ENCODE measurements around the gene DLAT. TPM values are rescaled to one million over a fixed set of nuclear protein-coding genes. Genes with fewer than 3 reads are reported as not detected.
A peak's percentile ranks its signal among the peaks of the same experiment; 100 is the strongest.

The DLAT gene
- polyA plus RNA-seq = 10 to 100 TPM in 1 of 2 donors, 1 to 10 TPM in 1; 9.7 to 22.6 TPM

GRCh38 chr11:112024773-112025678 is at the start of gene DLAT:
Gene DLAT, plus strand, starts transcription at chr11:112025408. Its CDS starts 65 bp downstream, at chr11:112025473.
- WGBS, 2 donors = 0 to 1% methylated on average over 71 of the region's 71 CpGs
- peak within 1 kb of the TSS; percentile 87 to 94 for H3K4me3 ChIP-seq (ENCODE audit: low read depth in 1 of 2, low read length in 2 of 2)
- H3K36me3 ChIP-seq (ENCODE audit: control insufficient read depth in 2 of 2, insufficient read depth in 2 of 2, low read length in 1 of 2) = peaks cover 6 to 8% of the 10 kb centered on the region in 2 donors
- peak within 1 kb of the TSS; percentile 86 to 94 for H3K27ac ChIP-seq (ENCODE audit: low read depth in 2 of 2, low read length in 1 of 2)
- no peaks in the 10 kb centered on the region for H3K9me3 ChIP-seq (ENCODE audit: control insufficient read depth in 2 of 2, insufficient read depth in 1 of 2, low read depth in 1 of 2, low read length in 1 of 2)
- no peaks in the 10 kb centered on the region for H3K4me1 ChIP-seq (ENCODE audit: control insufficient read depth in 2 of 2, insufficient read depth in 2 of 2, low read length in 1 of 2)
- H3K27me3 ChIP-seq (ENCODE audit: control insufficient read depth in 1 of 2, insufficient read depth in 2 of 2, low read length in 2 of 2) = no peaks in the 10 kb centered on the region

- WGBS, 2 donors = 58 to 66% methylated on average over 7 of the region's 7 CpGs
- peaks cover 0 to 6% of the 10 kb centered on the region in 2 donors for H3K4me1 ChIP-seq (ENCODE audit: control insufficient read depth in 2 of 2, insufficient read depth in 2 of 2, low read length in 1 of 2)
- no peaks in the 10 kb centered on the region for H3K27me3 ChIP-seq (ENCODE audit: control insufficient read depth in 1 of 2, insufficient read depth in 2 of 2, low read length in 2 of 2)
- H3K27ac ChIP-seq (ENCODE audit: low read depth in 2 of 2, low read length in 1 of 2) = peak overlapping the region; percentile 84 to 85
- H3K9me3 ChIP-seq (ENCODE audit: control insufficient read depth in 2 of 2, insufficient read depth in 1 of 2, low read depth in 1 of 2, low read length in 1 of 2) = no peaks in the 10 kb centered on the region
- peak overlapping the region in 1 of 2 donors; percentile 50 for H3K4me3 ChIP-seq (ENCODE audit: low read depth in 1 of 2, low read length in 2 of 2)
- no peaks in the 10 kb centered on the region for H3K36me3 ChIP-seq (ENCODE audit: control insufficient read depth in 2 of 2, insufficient read depth in 2 of 2, low read length in 1 of 2)
Measured at GRCh38 chr11:111976119-111976766, 49.0 kb upstream of the DLAT start.

GRCh38 chr11:111976767-111977145 is 48.5 kb upstream of the DLAT start:
- H3K9me3 ChIP-seq (ENCODE audit: control insufficient read depth in 2 of 2, insufficient read depth in 1 of 2, low read depth in 1 of 2, low read length in 1 of 2) = no peaks in the 10 kb centered on the region
- H3K36me3 ChIP-seq (ENCODE audit: control insufficient read depth in 2 of 2, insufficient read depth in 2 of 2, low read length in 1 of 2) = no peaks in the 10 kb centered on the region
- H3K4me1 ChIP-seq (ENCODE audit: control insufficient read depth in 2 of 2, insufficient read depth in 2 of 2, low read length in 1 of 2) = peaks cover 0 to 6% of the 10 kb centered on the region in 2 donors
- H3K27me3 ChIP-seq (ENCODE audit: control insufficient read depth in 1 of 2, insufficient read depth in 2 of 2, low read length in 2 of 2) = no peaks in the 10 kb centered on the region
- H3K27ac ChIP-seq (ENCODE audit: low read depth in 2 of 2, low read length in 1 of 2) = peak overlapping the region; percentile 84 to 85
- peak overlapping the region in 1 of 2 donors; percentile 50 for H3K4me3 ChIP-seq (ENCODE audit: low read depth in 1 of 2, low read length in 2 of 2)
- 19 to 29% methylated on average over 21 of the region's 21 CpGs for WGBS, 2 donors

- Histone ChIP-seq H3K4me3 (ENCODE audit: low read depth in 1 of 2, low read length in 2 of 2) (peak overlapping the region; percentile 50 to 53), H3K4me1 (ENCODE audit: control insufficient read depth in 2 of 2, insufficient read depth in 2 of 2, low read length in 1 of 2) (peaks cover 0 to 6% of the 10 kb centered on the region in 2 donors), H3K27ac (ENCODE audit: low read depth in 2 of 2, low read length in 1 of 2) (peak overlapping the region; percentile 79 to 84), H3K9me3 (ENCODE audit: control insufficient read depth in 2 of 2, insufficient read depth in 1 of 2, low read depth in 1 of 2, low read length in 1 of 2) (no peaks in the 10 kb centered on the region), H3K27me3 (ENCODE audit: control insufficient read depth in 1 of 2, insufficient read depth in 2 of 2, low read length in 2 of 2) (no peaks in the 10 kb centered on the region), H3K36me3 (ENCODE audit: control insufficient read depth in 2 of 2, insufficient read depth in 2 of 2, low read length in 1 of 2) (no peaks in the 10 kb centered on the region)
- 2 to 3% methylated on average over 42 to 65 of the region's 65 CpGs for WGBS, 2 donors
Measured at GRCh38 chr11:111977146-111978027, 47.8 kb upstream of the DLAT start.

- no peaks in the 10 kb centered on the region for H3K9me3 ChIP-seq (ENCODE audit: control insufficient read depth in 2 of 2, insufficient read depth in 1 of 2, low read depth in 1 of 2, low read length in 1 of 2)
- peaks cover 0 to 6% of the 10 kb centered on the region in 2 donors for H3K4me1 ChIP-seq (ENCODE audit: control insufficient read depth in 2 of 2, insufficient read depth in 2 of 2, low read length in 1 of 2)
- H3K27ac ChIP-seq (ENCODE audit: low read depth in 2 of 2, low read length in 1 of 2) = peak overlapping the region; percentile 79 to 84
- 10 to 34% methylated on average over 8 of the region's 8 CpGs for WGBS, 2 donors
- H3K27me3 ChIP-seq (ENCODE audit: control insufficient read depth in 1 of 2, insufficient read depth in 2 of 2, low read length in 2 of 2) = no peaks in the 10 kb centered on the region
- H3K4me3 ChIP-seq (ENCODE audit: low read depth in 1 of 2, low read length in 2 of 2) = peak overlapping the region; percentile 50 to 53
- H3K36me3 ChIP-seq (ENCODE audit: control insufficient read depth in 2 of 2, insufficient read depth in 2 of 2, low read length in 1 of 2) = no peaks in the 10 kb centered on the region
Measured at GRCh38 chr11:111978028-111978771, 47.0 kb upstream of the DLAT start.

GRCh38 chr11:111980062-111980461 is 45.1 kb upstream of the DLAT start:
- Histone ChIP-seq H3K27ac (ENCODE audit: low read depth in 2 of 2, low read length in 1 of 2) (no peak overlapping the region), H3K4me3 (ENCODE audit: low read depth in 1 of 2, low read length in 2 of 2) (no peak overlapping the region), H3K27me3 (ENCODE audit: control insufficient read depth in 1 of 2, insufficient read depth in 2 of 2, low read length in 2 of 2) (no peaks in the 10 kb centered on the region), H3K4me1 (ENCODE audit: control insufficient read depth in 2 of 2, insufficient read depth in 2 of 2, low read length in 1 of 2) (peaks cover 0 to 6% of the 10 kb centered on the region in 2 donors), H3K9me3 (ENCODE audit: control insufficient read depth in 2 of 2, insufficient read depth in 1 of 2, low read depth in 1 of 2, low read length in 1 of 2) (no peaks in the 10 kb centered on the region), H3K36me3 (ENCODE audit: control insufficient read depth in 2 of 2, insufficient read depth in 2 of 2, low read length in 1 of 2) (no peaks in the 10 kb centered on the region)
- WGBS, 2 donors = 79 to 89% methylated on average over 3 of the region's 3 CpGs

GRCh38 chr11:111981270-111981669 is 43.9 kb upstream of the DLAT start:
- Histone ChIP-seq H3K4me1 (ENCODE audit: control insufficient read depth in 2 of 2, insufficient read depth in 2 of 2, low read length in 1 of 2) (peaks cover 0 to 6% of the 10 kb centered on the region in 2 donors), H3K27me3 (ENCODE audit: control insufficient read depth in 1 of 2, insufficient read depth in 2 of 2, low read length in 2 of 2) (no peaks in the 10 kb centered on the region), H3K36me3 (ENCODE audit: control insufficient read depth in 2 of 2, insufficient read depth in 2 of 2, low read length in 1 of 2) (no peaks in the 10 kb centered on the region), H3K27ac (ENCODE audit: low read depth in 2 of 2, low read length in 1 of 2) (no peak overlapping the region), H3K4me3 (ENCODE audit: low read depth in 1 of 2, low read length in 2 of 2) (no peak overlapping the region), H3K9me3 (ENCODE audit: control insufficient read depth in 2 of 2, insufficient read depth in 1 of 2, low read depth in 1 of 2, low read length in 1 of 2) (no peaks in the 10 kb centered on the region)
- WGBS, 2 donors = 92% methylated on average over 1 of the region's 1 CpG

GRCh38 chr11:111982019-111982464 is 43.2 kb upstream of the DLAT start:
- peaks cover 0 to 6% of the 10 kb centered on the region in 2 donors for H3K4me1 ChIP-seq (ENCODE audit: control insufficient read depth in 2 of 2, insufficient read depth in 2 of 2, low read length in 1 of 2)

More at GRCh38 chr11:111982019-111982464, 43.2 kb upstream of the DLAT start:
- Histone ChIP-seq H3K36me3 (ENCODE audit: control insufficient read depth in 2 of 2, insufficient read depth in 2 of 2, low read length in 1 of 2) (no peaks in the 10 kb centered on the region), H3K27me3 (ENCODE audit: control insufficient read depth in 1 of 2, insufficient read depth in 2 of 2, low read length in 2 of 2) (no peaks in the 10 kb centered on the region), H3K4me3 (ENCODE audit: low read depth in 1 of 2, low read length in 2 of 2) (no peak overlapping the region), H3K27ac (ENCODE audit: low read depth in 2 of 2, low read length in 1 of 2) (peak overlapping the region in 1 of 2 donors; percentile 12), H3K9me3 (ENCODE audit: control insufficient read depth in 2 of 2, insufficient read depth in 1 of 2, low read depth in 1 of 2, low read length in 1 of 2) (no peaks in the 10 kb centered on the region)
- WGBS, 2 donors = 26 to 31% methylated on average over 7 of the region's 7 CpGs

All from esophagus (tissue), 2 donors.